Measurements from ENCODE around the gene TTC23.

- TF ChIP-seq CTCF (IDR thresholded peaks at IDR 0.05) (no peak), EZH2 (IDR thresholded peaks at IDR 0.05) (no peak), EZH2phosphoT487 (IDR thresholded peaks at IDR 0.05) (no peak)
These were observed 82.2 kb downstream of the TTC23 start for GRCh38 chr15:99167201-99167600.

All from neural progenitor cell (in vitro differentiated cells).